Effector memory CD4-positive, alpha-beta T cell (primary cell): ENCODE data around the gene SHC3.
"Not testable (repeated sequence)": the region's sequence is repeated elsewhere in the genome, so short reads cannot be mapped to it uniquely, and the experiment has no call there.

Source experiments
- DNase-seq, 3 donors: peaks; one replicate each; pipeline ENCODE4 v3.0.0-alpha.2; 2020
- H3K27ac ChIP-seq: 2 replicates; pipeline ENCODE4 v1.7.0; 2013; ENCODE audit warnings: mild to moderate bottlenecking, low read length, moderate library complexity; ENCODE audit not compliant: insufficient read depth, poor library complexity, severe bottlenecking
- H3K27me3 ChIP-seq: replicated peaks from 2 replicates; pipeline ENCODE4 v1.7.0; 2013; ENCODE audit warnings: mild to moderate bottlenecking, low read length; ENCODE audit not compliant: insufficient read depth, control insufficient read depth, poor library complexity, severe bottlenecking
- H3K36me3 ChIP-seq: 2 replicates; pipeline ENCODE4 v1.7.0; 2013; ENCODE audit warnings: mild to moderate bottlenecking, low read length, moderate library complexity; ENCODE audit not compliant: control insufficient read depth, insufficient read depth
- H3K4me1 ChIP-seq: 2 replicates; pipeline ENCODE4 v1.7.0; 2013; ENCODE audit warnings: low read length, mild to moderate bottlenecking; ENCODE audit not compliant: control insufficient read depth, insufficient read depth, poor library complexity, severe bottlenecking
- H3K4me3 ChIP-seq: 2 replicates; pipeline ENCODE4 v1.7.0; 2013; ENCODE audit warnings: low read length, low read depth, mild to moderate bottlenecking; ENCODE audit not compliant: insufficient read depth, poor library complexity, severe bottlenecking
- H3K9me3 ChIP-seq: 2 replicates; pipeline ENCODE4 v1.7.0; 2013; ENCODE audit warnings: mild to moderate bottlenecking, low read length, moderate library complexity; ENCODE audit not compliant: control insufficient read depth

The SHC3 gene

GRCh38 chr9:89213396-89213880, 34.8 kb upstream of the SHC3 start:
- H3K27ac ChIP-seq: no peak overlapping the region
- DNase-seq: no peak
- H3K4me1 ChIP-seq: no peaks in the 10 kb centered on the region
- no peak overlapping the region for H3K4me3 ChIP-seq
- no peaks in the 10 kb centered on the region for H3K36me3 ChIP-seq
- no peaks in the 10 kb centered on the region for H3K27me3 ChIP-seq
- H3K9me3 ChIP-seq: no peaks in the 10 kb centered on the region

- no peak overlapping the region for H3K4me3 ChIP-seq
- H3K27me3 ChIP-seq: no peaks in the 10 kb centered on the region
- H3K27ac ChIP-seq: no peak overlapping the region
- DNase-seq: no peak
- H3K4me1 ChIP-seq: no peaks in the 10 kb centered on the region
- no peaks in the 10 kb centered on the region for H3K36me3 ChIP-seq
- no peaks in the 10 kb centered on the region for H3K9me3 ChIP-seq
Measured at GRCh38 chr9:89212171-89212570, 33.6 kb upstream of the SHC3 start.

- DNase-seq, H3K36me3 ChIP-seq, H3K4me1 ChIP-seq, H3K27me3 ChIP-seq, H3K9me3 ChIP-seq, H3K4me3 ChIP-seq, H3K27ac ChIP-seq: not testable (repeated sequence)
Measured at GRCh38 chr9:89209311-89209710, 30.7 kb upstream of the SHC3 start.

- Histone ChIP-seq H3K4me1 (no peaks in the 10 kb centered on the region), H3K36me3 (no peaks in the 10 kb centered on the region), H3K4me3 (no peak overlapping the region), H3K9me3 (no peaks in the 10 kb centered on the region), H3K27me3 (no peaks in the 10 kb centered on the region), H3K27ac (no peak overlapping the region)
- DNase-seq: no peak
Measured at GRCh38 chr9:89207026-89207425, 28.4 kb upstream of the SHC3 start.

GRCh38 chr9:89204801-89205200, 26.2 kb upstream of the SHC3 start:
- H3K4me1 ChIP-seq: no peaks in the 10 kb centered on the region
- DNase-seq: no peak
- H3K4me3 ChIP-seq: no peak overlapping the region
- no peaks in the 10 kb centered on the region for H3K9me3 ChIP-seq
- H3K36me3 ChIP-seq: no peaks in the 10 kb centered on the region
- H3K27me3 ChIP-seq: no peaks in the 10 kb centered on the region
- no peak overlapping the region for H3K27ac ChIP-seq

- no peak overlapping the region for H3K27ac ChIP-seq
- no peak overlapping the region for H3K4me3 ChIP-seq
- no peaks in the 10 kb centered on the region for H3K9me3 ChIP-seq
- DNase-seq: no peak
- no peaks in the 10 kb centered on the region for H3K4me1 ChIP-seq
- H3K27me3 ChIP-seq: no peaks in the 10 kb centered on the region
- no peaks in the 10 kb centered on the region for H3K36me3 ChIP-seq
Measured at GRCh38 chr9:89195131-89195797, 16.6 kb upstream of the SHC3 start.

- DNase-seq: no peak
- Histone ChIP-seq H3K9me3 (no peaks in the 10 kb centered on the region), H3K27me3 (no peaks in the 10 kb centered on the region), H3K4me1 (no peaks in the 10 kb centered on the region), H3K4me3 (no peak overlapping the region), H3K36me3 (no peaks in the 10 kb centered on the region), H3K27ac (no peak overlapping the region)
Measured at GRCh38 chr9:89194421-89195130, 16.0 kb upstream of the SHC3 start.

GRCh38 chr9:89191004-89191403, 12.4 kb upstream of the SHC3 start:
- DNase-seq: no peak
- H3K4me3 ChIP-seq: no peak overlapping the region
- no peak overlapping the region for H3K27ac ChIP-seq
- H3K9me3 ChIP-seq: no peaks in the 10 kb centered on the region
- H3K36me3 ChIP-seq: no peaks in the 10 kb centered on the region
- no peaks in the 10 kb centered on the region for H3K4me1 ChIP-seq
- H3K27me3 ChIP-seq: no peaks in the 10 kb centered on the region

- no peak for DNase-seq
- Histone ChIP-seq H3K9me3 (no peaks in the 10 kb centered on the region), H3K4me3 (no peak overlapping the region), H3K4me1 (no peaks in the 10 kb centered on the region), H3K27me3 (no peaks in the 10 kb centered on the region), H3K27ac (no peak overlapping the region), H3K36me3 (no peaks in the 10 kb centered on the region)
Measured at GRCh38 chr9:89189215-89189614, 10.6 kb upstream of the SHC3 start.

- Histone ChIP-seq H3K36me3 (no peaks in the 10 kb centered on the region), H3K27me3 (no peaks in the 10 kb centered on the region), H3K9me3 (no peaks in the 10 kb centered on the region), H3K4me1 (no peaks in the 10 kb centered on the region), H3K27ac (no peak overlapping the region), H3K4me3 (no peak overlapping the region)
- DNase-seq: no peak
Measured at GRCh38 chr9:89187950-89188349, 9.3 kb upstream of the SHC3 start.
